Ishikawa (cell line): ENCODE measurements around the gene ECEL1.

ENCODE experiments used
- EGR1 ChIP-seq: IDR thresholded peaks from 2 replicates; pipeline ENCODE4 v1.6.1; 2012
- EP300 ChIP-seq: IDR thresholded peaks from 2 replicates; pipeline ENCODE4 v1.6.1; 2012; ENCODE audit warnings: borderline replicate concordance
- FOXM1 ChIP-seq: IDR thresholded peaks from 2 replicates; pipeline ENCODE4 v1.6.1; 2012; ENCODE audit warnings: low read depth, borderline replicate concordance
- RAD21 ChIP-seq: IDR thresholded peaks from 2 replicates; pipeline ENCODE4 v1.6.1; 2012; ENCODE audit warnings: low read depth
- TAF1 ChIP-seq: IDR thresholded peaks from 2 replicates; pipeline ENCODE4 v1.6.1; 2012; ENCODE audit warnings: low read depth, mild to moderate bottlenecking
- TCF12 ChIP-seq: IDR thresholded peaks from 2 replicates; pipeline ENCODE4 v1.6.1; 2012; ENCODE audit warnings: low read depth
- TEAD4 ChIP-seq: IDR thresholded peaks from 2 replicates; pipeline ENCODE4 v1.6.1; 2012
- USF1 ChIP-seq: IDR thresholded peaks from 2 replicates; pipeline ENCODE4 v1.6.1; 2012
- YY1 ChIP-seq: IDR thresholded peaks from 2 replicates; pipeline ENCODE4 v1.6.1; 2012; ENCODE audit warnings: low read depth
- ZBTB7A ChIP-seq: IDR thresholded peaks from 2 replicates; pipeline ENCODE4 v1.6.1; 2012; ENCODE audit warnings: low read depth
- TF ChIP-seq, protein P1 (sequence below): IDR thresholded peaks from 2 replicates; pipeline ENCODE4 v1.6.1; 2012
- TF ChIP-seq, protein P2 (sequence below): IDR thresholded peaks from 2 replicates; pipeline ENCODE4 v1.6.1; 2012; ENCODE audit warnings: low read depth, mild to moderate bottlenecking

DNA sequence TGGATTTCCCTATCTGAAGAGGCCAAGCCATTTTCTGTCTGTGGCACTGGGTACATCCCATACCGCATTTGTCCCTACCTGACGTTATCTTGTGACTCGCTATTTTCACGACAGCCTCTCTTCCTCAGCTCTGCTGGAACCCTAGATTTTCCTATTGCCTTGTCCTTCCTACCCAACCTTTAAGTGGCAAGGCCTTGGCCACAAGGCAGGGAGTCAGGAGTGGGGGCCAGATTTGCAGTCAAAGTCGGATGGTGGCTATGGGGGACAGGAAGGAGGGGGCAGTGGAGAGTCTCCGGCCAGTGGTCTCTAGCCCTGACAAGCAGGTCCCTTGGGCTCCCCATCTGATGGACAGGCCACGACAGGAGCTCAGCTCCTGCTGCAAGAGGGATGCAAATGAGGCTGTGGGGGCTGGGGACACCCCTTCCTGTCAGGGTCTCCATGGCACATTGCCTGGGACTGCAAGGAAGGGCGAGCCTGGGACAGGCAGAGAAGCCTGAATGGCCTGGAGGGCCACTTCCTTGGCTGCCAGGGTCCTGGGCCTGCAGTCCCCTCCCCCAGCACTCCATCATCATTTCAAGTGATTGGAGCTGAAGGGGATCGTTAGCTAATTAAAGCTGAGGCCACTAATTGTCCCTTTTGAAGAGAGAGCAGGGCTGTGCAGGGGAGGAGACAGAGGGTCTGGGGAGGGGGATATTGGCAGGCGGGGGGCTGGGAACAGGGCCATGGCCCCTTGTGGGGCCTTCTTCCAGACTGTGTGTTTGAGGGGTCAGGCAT lies 6.3 kb upstream of the ECEL1 start:
- TF ChIP-seq, protein P1, sequence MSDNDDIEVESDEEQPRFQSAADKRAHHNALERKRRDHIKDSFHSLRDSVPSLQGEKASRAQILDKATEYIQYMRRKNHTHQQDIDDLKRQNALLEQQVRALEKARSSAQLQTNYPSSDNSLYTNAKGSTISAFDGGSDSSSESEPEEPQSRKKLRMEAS = no peak
- TF ChIP-seq TAF1 (no peak), EP300 (no peak), EGR1 (no peak), FOXM1 (no peak), TCF12 (no peak), RAD21 (no peak), USF1 (no peak), YY1 (no peak), TEAD4 (no peak), ZBTB7A (no peak)
- TF ChIP-seq, protein P2, sequence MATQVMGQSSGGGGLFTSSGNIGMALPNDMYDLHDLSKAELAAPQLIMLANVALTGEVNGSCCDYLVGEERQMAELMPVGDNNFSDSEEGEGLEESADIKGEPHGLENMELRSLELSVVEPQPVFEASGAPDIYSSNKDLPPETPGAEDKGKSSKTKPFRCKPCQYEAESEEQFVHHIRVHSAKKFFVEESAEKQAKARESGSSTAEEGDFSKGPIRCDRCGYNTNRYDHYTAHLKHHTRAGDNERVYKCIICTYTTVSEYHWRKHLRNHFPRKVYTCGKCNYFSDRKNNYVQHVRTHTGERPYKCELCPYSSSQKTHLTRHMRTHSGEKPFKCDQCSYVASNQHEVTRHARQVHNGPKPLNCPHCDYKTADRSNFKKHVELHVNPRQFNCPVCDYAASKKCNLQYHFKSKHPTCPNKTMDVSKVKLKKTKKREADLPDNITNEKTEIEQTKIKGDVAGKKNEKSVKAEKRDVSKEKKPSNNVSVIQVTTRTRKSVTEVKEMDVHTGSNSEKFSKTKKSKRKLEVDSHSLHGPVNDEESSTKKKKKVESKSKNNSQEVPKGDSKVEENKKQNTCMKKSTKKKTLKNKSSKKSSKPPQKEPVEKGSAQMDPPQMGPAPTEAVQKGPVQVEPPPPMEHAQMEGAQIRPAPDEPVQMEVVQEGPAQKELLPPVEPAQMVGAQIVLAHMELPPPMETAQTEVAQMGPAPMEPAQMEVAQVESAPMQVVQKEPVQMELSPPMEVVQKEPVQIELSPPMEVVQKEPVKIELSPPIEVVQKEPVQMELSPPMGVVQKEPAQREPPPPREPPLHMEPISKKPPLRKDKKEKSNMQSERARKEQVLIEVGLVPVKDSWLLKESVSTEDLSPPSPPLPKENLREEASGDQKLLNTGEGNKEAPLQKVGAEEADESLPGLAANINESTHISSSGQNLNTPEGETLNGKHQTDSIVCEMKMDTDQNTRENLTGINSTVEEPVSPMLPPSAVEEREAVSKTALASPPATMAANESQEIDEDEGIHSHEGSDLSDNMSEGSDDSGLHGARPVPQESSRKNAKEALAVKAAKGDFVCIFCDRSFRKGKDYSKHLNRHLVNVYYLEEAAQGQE = no peak
